ENCODE measurements around the gene NFIX. TPM values are rescaled to one million over a fixed set of nuclear protein-coding genes. Genes with fewer than 3 reads are reported as not detected.
A peak's percentile ranks its signal among the peaks of the same experiment; 100 is the strongest.

NFIX gene
- total RNA-seq, 1 donor from 2014 or later, result 76.5 TPM

DNA sequence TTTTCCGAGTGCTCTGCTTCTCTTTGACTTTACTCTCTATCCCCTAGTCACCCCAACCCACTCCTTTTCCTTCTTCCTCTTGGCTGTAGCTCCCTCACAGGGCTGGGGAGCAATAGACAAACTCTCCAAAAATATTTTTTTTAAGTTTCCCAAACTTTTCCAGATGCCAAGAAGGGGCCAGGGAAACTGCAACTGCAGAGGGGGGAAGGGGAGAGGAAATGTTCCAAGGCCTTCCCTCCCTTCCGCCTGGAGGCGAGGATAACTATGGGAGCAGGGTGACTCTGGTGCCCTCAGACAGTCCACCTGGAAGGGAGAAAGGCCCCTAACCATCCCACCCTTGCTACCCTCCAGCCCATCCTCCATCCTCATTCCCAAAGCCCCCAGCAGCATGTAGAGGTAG lies 58.0 kb downstream of the NFIX start:
- intact Hi-C loops (cut with DNase I), result loop anchor here (1.0 kb wide), 2 partner anchors 9 to 16 kb away; no protein-coding TSS in a partner anchor
- Histone ChIP-seq H3K36me3 (no peaks in the 10 kb centered on the region), H3K4me1 (peaks cover 67 to 92% of the 10 kb centered on the region in 2 donors), H3K9me3 (no peaks in the 10 kb centered on the region), H3K27ac (peak overlapping the region; percentile 99), H3K27me3 (no peaks in the 10 kb centered on the region), H3K4me3 (no peak overlapping the region)
- DNase-seq (ENCODE audit: low spot score in 2 of 2), result no peak
- TF ChIP-seq CTCF (IDR thresholded peaks at IDR 0.05), result no peak

GRCh38 chr19:13053761-13054625 lies 58.7 kb downstream of the NFIX start:
- H3K4me1 ChIP-seq, result peaks cover 73 to 97% of the 10 kb centered on the region in 2 donors
- no peaks in the 10 kb centered on the region for H3K27me3 ChIP-seq
- peak overlapping the region; percentile 99 for H3K27ac ChIP-seq
- no peaks in the 10 kb centered on the region for H3K36me3 ChIP-seq
- DNase-seq (ENCODE audit: low spot score in 2 of 2), result peak in 1 of 2 donors; percentile 93
- intact Hi-C loops (cut with DNase I), result loop anchor here (1.0 kb wide), 2 partner anchors 10 to 17 kb away; no protein-coding TSS in a partner anchor
- no peaks in the 10 kb centered on the region for H3K9me3 ChIP-seq
- no peak overlapping the region for H3K4me3 ChIP-seq
- TF ChIP-seq CTCF (IDR thresholded peaks at IDR 0.05), result no peak

DNA sequence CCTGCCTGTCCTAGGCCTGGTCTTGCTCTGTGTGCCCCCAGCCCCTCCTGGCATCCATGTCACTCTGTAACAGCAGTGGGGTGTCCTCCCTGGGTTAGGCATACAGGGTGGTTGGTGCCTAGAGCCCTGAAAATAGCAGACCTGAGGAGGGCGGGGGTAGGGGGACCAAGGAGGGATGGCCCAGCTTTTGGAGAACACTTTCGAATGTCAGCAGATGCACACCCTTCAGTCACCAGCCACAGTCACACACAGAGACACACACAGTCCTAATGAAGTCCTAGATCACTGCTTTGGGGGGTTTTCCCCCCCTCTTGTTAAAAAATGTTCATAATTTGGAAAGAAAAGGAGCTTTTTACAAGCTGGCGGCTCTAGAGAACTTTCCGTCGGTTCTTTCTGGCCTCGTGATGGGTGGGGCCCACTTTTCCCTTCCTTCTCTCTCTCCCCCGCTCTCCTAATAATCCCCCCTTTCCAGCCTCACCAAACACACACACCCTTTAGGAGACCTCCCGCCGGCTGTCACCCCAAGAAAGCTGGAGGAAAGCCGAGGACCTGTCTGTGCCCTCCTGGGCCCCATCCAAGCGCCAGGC lies 59.4 kb downstream of the NFIX start:
- H3K4me3 ChIP-seq, result peak overlapping the region in 1 of 2 donors; percentile 53
- H3K4me1 ChIP-seq, result peaks cover 78 to 100% of the 10 kb centered on the region in 2 donors
- TF ChIP-seq CTCF (IDR thresholded peaks at IDR 0.05), result no peak

DNA sequence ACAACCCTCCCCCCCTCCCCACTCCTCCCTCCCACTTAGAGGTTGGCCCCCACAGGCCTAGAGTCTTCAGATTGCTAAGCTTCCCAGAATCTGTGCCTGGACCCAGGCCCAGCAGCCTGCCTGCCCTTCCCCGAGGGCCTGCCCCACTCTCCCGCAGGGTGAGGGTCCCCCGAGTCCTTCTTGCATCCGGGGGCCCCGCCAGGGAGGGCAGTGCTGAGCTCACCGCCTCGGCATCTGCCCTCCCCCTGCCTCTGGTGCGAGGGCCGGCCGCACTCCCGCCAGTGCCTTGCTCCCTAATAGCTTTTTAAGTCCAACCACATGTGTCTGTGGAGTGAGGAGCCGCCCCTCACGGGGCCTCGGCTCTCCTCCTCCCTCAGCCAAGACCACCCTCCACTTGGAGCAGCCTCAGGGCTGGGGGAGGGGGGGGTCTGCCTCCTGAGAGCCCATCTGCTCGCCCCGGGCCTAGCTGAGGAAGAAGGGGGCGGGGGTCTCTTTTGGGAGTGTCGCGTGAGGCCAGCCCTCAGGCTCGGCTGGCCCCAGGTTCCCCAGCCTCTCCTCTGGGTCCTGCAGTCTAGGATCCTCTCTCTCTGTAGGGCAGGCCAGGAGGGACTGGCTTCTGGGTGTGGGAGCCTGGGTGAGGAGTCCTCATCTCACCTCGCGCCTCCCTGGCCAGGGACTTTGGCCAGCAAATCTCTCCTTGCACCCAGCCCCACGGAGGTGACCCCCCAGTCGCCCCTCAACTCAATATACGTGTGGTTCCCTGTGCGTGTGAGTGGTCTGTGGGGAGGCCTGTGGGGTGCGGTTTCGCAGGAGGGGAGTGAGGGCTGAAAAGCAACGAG lies 60.2 kb downstream of the NFIX start:
- DNase-seq (ENCODE audit: low spot score in 2 of 2), result peak; percentile 50 to 94
- intact Hi-C loops (cut with DNase I), result no loop called here
- peak in 1 of 3 experiments; percentile 17 for TF ChIP-seq CTCF (IDR thresholded peaks at IDR 0.05)
- H3K36me3 ChIP-seq, result no peaks in the 10 kb centered on the region
- no peaks in the 10 kb centered on the region for H3K9me3 ChIP-seq
- H3K27me3 ChIP-seq, result no peaks in the 10 kb centered on the region
- H3K27ac ChIP-seq, result peak overlapping the region; percentile 99
- H3K4me3 ChIP-seq, result peak overlapping the region in 1 of 2 donors; percentile 53
- peaks cover 83 to 100% of the 10 kb centered on the region in 2 donors for H3K4me1 ChIP-seq

More for the DNA sequence above, 59.4 kb downstream of the NFIX start:
- Histone ChIP-seq H3K27me3 (no peaks in the 10 kb centered on the region), H3K36me3 (no peaks in the 10 kb centered on the region), H3K9me3 (no peaks in the 10 kb centered on the region), H3K27ac (peak overlapping the region; percentile 99)
- DNase-seq (ENCODE audit: low spot score in 2 of 2), result no peak
- intact Hi-C loops (cut with DNase I), result no loop called here

- Histone ChIP-seq H3K9me3 (no peaks in the 10 kb centered on the region), H3K27me3 (no peaks in the 10 kb centered on the region), H3K27ac (peak overlapping the region; percentile 99), H3K36me3 (no peaks in the 10 kb centered on the region), H3K4me1 (peaks cover 80 to 100% of the 10 kb centered on the region in 2 donors), H3K4me3 (peak overlapping the region in 1 of 2 donors; percentile 53)
- peak in 1 of 2 donors; percentile 87 for DNase-seq (ENCODE audit: low spot score in 2 of 2)
- TF ChIP-seq CTCF (IDR thresholded peaks at IDR 0.05), result no peak
- intact Hi-C loops (cut with DNase I), result no loop called here
These were observed 60.9 kb downstream of the NFIX start for GRCh38 chr19:13056052-13056660.
